DMS79 (cell line): ENCODE data around the gene CHID1.
A peak's percentile ranks its signal among the peaks of the same experiment; 100 is the strongest.

Source experiments
- DNase-seq: peaks from one replicate; lab custom pipeline; 2025; lab: John Stamatoyannopoulos, UW

Gene CHID1

DNA sequence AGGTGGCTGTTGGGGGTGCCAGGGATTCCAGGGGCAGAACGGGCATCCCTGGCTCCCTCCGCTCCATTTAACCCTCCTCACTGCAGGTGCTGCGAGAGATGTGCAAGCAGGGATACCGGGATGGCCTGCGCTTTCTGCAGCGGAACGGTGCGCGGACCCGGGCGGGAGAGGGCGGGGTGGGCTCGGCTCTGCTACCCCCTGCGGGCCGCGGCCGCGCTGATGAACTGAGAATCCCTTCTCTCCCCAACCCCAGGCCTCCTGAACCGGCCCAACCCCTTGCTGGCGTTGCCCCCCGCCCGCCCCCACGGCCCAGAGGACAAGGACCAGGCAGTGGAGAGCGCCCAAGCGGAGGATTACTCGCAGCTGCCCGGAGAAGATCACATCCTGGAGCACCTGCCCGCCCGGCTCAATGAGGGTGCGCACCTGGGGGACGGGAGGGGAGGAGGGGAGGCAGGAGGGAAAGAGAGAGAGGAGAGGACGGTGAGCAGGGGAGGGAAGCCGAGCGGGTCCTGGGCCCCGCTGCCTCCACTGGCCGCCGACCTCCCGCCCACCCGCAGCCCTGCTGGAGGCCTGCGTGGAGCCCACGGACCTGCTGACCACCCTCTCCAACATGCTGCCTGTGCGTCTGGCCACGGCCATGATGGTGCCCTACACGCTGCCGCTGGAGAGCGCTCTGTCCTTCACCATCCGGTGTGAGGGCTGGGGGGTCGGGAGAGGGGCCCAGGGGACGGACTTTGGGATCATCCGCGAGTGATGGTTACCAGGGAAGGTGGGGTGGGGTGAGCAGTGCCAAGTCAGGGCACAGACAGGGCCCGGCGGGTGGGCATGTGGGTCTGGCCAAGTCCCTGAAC lies 86.9 kb downstream of the CHID1 start:
- DNase-seq: no peak

DNA sequence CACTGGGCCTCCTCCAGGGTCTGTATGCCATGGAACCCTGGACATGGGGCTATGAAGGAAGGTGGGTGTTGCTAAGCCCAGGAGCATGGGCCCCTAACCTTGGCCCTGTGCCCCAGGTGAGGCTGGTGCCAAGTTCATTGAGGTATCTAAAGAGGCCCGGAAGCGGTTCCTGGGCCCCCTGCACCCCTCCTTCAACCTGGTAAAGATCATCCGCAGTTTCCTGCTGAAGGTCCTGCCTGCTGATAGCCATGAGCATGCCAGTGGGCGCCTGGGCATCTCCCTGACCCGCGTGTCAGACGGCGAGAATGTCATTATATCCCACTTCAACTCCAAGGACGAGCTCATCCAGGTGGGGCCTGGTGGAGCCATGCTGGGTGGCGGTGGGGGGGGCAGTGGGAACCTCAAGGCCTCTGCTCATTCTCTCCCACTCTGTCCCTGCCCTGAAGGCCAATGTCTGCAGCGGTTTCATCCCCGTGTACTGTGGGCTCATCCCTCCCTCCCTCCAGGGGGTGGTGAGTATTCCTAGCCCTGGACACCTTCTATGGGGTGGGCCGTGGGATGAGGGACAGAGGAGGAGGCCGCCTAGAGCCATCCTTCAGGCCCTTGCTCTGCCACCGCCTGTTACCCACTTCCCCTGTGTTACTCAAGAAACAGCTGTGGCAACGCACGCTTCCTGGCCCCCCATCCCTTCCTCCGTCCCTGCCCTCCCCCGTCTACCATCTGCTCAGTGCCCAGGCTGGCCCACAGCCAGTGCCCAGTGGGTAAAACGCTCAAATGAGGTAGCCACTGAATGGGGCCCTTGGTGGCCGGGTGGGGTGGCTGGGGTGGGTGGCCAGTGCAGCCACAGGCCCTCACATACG lies 88.9 kb downstream of the CHID1 start:
- no peak for DNase-seq

DNA sequence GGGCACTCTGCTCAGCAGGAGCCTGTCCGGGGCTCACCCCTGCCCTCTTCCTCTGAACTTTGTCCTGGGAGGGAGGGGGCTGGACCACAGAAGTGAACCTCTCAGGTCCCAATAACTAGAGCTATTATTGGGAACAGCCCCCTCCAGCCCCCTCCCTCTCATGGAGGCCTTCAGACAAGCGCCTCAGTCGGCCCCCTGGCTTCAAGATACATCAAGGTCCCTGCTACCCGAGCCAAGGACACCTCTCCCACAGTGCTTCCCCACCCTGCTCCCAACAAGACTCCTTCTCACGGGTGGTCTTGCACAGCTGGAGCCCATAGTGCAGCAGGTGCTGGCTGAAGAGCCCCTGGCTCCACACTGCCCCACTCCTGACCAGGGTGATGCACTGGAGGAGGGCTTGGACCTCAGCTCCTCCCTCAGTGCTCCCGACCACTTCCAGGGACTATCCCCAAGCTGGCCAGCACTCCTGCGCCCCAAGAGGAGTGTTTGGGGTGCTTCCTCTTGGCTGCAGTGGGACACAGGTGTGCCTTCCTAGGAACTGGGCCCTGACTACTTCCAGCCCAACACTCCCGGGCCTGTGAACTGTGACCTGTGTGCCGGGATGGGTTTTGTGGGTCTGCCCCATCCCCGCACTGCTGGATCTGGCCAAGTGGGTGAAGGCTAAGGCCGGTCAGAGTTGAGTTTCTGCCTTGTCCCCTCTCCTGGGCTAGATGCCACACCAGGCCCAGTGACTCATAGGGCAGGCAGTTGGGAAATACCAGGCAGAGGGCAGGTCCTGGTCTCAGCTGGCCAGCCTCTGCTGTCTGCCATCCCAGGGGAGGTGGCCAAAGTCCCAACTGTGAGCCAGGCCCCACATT lies 89.7 kb downstream of the CHID1 start:
- no peak for DNase-seq

DNA sequence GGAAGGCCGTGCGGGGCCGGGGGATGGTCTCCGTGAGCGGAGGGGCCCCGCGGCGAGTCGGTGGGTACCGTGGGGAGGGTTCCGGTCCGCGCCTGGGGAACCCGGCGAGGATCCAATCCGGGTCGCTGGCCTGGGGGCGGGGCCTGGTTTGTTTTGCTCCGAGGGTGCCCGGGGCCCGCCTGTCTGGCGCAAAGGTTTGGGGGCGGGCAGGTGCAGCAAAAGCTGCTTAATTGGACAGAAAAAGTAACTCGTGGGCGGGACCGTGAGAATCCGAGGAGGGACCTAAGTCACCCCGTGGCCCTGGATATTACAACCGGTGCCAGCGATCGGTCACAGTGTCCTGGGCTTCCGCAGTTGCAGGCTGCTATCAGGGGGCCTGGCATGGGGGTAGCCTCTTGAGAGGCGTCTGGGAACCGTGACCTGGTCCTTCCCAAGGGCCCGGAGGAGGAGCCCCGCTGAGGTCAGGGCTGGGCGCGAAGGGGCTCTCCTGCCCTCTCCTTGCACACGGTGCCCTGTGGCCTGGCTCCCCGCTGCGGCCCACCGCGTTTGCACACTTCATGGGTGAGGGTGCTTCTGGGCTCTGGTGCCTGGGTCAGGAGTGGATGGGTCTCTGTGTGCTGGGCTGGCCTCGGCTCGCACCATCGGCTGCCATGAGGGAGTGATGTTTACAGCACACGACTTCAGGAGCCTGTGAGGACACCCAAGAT lies 90.5 kb downstream of the CHID1 start:
- peak; percentile 17 for DNase-seq

DNA sequence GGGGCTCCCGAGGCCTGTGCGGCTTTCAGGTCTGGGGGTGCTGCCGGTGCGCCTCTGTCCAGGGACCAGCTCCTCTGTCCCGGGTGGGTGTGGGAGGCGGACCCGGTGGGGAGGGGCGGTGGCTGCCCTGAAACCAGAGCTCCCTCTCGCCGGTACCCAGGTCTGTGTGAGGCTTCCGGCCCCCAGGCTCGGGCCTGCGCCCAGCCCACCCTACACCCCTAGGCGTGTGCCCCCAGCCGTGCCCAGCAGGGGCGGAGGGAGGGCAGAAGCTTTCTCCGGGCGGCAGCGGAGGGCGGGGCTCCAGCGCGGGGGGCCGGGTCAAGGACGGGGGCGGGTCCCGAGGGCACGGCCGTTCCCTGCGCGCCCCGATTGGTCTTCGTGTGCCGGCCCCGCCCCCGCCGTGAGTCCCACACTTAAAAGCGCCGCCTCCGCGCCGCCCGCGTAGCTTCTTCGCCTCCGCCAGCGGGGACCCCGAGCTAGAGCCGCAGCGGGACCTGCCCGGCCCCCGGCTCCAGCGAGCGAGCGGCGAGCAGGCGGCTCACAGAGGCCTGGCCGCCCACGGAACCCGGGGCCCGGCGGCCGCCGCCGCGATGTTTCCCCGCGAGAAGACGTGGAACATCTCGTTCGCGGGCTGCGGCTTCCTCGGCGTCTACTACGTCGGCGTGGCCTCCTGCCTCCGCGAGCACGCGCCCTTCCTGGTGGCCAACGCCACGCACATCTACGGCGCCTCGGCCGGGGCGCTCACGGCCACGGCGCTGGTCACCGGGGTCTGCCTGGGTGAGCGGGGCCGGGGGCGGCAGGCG lies 91.3 kb downstream of the CHID1 start:
- peak; percentile 27 for DNase-seq

DNA sequence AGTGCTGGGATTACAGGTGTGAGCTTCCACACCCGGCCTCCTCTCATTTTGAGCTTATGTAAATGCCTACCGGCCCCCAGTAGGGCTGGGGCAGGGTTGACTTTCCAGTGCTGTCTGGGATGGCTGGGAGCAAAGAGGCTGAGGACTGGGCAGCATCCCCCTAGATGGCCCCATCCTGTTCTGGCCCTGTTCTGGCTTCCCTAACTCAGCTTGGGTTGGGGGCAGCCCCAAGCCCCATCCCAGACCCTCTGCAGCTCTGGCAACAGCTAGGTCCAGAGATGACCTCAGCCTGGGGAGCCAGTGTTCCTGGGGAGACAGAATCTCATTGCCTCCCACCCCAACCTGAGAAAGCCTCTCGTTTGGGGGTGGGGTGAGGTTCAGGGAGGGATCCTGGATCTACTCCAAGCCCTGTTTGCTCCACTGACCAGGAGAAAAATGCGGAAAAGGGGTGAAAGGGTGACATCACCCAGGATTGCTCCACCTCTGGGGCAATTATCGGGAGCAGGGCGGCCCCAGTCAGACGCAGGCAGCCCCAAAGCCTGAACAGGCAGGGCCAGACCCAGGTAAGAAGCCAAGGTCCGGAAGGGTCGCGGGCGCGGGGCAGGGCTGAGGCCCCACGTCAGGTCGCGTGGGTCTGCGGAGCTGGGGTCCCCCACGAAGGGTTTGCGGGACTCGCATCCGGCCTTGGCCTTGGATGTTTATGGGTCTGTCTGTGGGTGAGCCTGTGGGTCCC lies 92.0 kb downstream of the CHID1 start, which contains the start of gene PNPLA2:
PNPLA2 (plus strand) TSS at position 519 of the 733 bp plus-strand sequence. CDS start 805 bp downstream, outside the sequence.
- no peak for DNase-seq
